HFF-Myc (cell line): ENCODE measurements around the gene NDUFS2.
A peak's percentile ranks its signal among the peaks of the same experiment; 100 is the strongest.

Source experiments
- DNase-seq: peaks from one replicate; pipeline ENCODE4 v3.0.0-alpha.2; 2011; ENCODE audit warnings: low read depth; ENCODE audit errors: extremely low read depth
- H3K4me3 ChIP-seq: replicated peaks from 2 replicates; pipeline ENCODE4 v1.5.1; 2011; ENCODE audit warnings: low read depth, mild to moderate bottlenecking, control low read depth, low read length
- TF ChIP-seq, protein P1 (sequence below): IDR thresholded peaks from 2 replicates; pipeline ENCODE4 v1.5.1; 2012; ENCODE audit warnings: mild to moderate bottlenecking, low read depth, low read length, control low read depth; ENCODE audit errors: missing control alignments

The NDUFS2 gene

DNA sequence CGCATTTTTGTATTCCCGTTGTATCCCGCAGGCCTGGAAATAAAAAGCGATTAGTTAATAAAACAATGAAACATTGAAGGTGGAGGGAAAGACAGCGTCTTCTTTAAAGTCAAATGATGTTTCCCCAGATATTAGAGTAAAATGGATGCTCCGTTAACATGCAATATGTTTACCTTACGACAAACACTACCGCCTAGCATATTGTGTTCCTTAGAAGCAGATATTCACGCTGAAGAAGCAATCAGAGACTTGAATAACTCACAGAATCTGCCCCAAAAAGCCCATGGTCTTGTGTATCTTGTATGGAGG lies 24.3 kb upstream of the NDUFS2 start:
- TF ChIP-seq, protein P1, sequence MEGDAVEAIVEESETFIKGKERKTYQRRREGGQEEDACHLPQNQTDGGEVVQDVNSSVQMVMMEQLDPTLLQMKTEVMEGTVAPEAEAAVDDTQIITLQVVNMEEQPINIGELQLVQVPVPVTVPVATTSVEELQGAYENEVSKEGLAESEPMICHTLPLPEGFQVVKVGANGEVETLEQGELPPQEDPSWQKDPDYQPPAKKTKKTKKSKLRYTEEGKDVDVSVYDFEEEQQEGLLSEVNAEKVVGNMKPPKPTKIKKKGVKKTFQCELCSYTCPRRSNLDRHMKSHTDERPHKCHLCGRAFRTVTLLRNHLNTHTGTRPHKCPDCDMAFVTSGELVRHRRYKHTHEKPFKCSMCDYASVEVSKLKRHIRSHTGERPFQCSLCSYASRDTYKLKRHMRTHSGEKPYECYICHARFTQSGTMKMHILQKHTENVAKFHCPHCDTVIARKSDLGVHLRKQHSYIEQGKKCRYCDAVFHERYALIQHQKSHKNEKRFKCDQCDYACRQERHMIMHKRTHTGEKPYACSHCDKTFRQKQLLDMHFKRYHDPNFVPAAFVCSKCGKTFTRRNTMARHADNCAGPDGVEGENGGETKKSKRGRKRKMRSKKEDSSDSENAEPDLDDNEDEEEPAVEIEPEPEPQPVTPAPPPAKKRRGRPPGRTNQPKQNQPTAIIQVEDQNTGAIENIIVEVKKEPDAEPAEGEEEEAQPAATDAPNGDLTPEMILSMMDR, result no peak
- no peak for DNase-seq
- peak overlapping the region; percentile 81 for H3K4me3 ChIP-seq

DNA sequence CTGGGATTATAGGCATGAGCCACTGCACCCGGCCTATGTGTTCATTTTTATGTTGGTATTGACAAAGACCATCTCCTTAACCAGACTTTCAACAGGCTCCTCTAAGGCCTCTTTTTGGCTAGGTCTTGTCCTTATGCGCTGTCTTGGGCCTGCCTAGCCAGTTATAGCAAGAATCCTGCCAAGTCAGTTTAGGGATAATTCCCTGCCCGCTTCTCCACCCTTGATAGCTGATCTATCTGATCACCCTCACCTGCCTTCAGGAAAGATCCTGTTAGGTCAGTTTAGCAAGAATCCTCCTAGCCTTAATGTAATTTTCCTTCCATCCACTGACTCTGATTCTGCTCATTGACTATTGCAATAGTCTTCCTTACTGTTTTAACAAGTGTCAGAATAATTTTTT lies 22.5 kb upstream of the NDUFS2 start:
- DNase-seq, result no peak
- H3K4me3 ChIP-seq, result no peak overlapping the region
- TF ChIP-seq, protein P1, result no peak

DNA sequence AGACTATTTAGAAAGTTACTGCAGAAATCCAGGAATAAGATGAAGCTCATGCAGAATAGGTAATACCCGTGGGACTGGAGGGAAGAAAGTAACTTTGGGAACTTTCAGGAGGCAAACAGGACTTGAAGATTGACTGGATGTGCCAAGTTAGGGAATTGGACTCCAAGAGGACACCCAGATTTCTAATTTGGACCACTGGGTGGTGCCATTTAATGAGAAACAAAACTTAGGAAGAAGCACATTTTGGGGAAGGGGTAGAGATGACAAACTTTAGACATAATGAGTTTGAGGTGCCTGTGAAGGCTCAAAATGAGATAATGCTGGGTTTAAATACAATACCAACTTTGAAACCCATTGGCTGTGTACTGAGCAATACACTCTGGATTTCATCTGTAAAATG lies 21.5 kb upstream of the NDUFS2 start:
- no peak overlapping the region for H3K4me3 ChIP-seq
- DNase-seq, result no peak
- TF ChIP-seq, protein P1, result peak; percentile 32

- TF ChIP-seq, protein P1, result no peak
- no peak for DNase-seq
- no peak overlapping the region for H3K4me3 ChIP-seq
Observed at GRCh38 chr1:161182214-161182613, 20.0 kb upstream of the NDUFS2 start.

DNA sequence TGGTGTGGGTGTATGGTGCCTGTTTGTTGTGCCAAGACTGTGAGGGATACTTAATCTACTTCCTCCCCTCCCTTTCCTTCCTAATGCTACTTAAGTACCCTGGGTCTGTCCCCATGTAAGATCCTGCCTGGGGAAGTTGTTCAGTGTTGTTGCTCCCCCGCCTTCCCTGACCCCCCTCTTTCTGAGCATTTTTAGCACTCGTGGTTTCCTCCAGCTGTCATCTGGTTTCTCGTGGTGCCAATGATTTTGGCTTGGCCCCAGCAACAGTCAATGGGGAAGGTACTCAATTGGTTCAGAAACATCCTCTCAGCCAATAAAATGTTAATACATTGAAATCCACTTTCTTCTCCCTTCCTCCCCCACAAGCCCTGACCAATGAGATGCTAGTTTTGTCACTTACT lies 16.9 kb upstream of the NDUFS2 start:
- DNase-seq, result peak; percentile 67
- TF ChIP-seq, protein P1, result no peak
- no peak overlapping the region for H3K4me3 ChIP-seq

DNA sequence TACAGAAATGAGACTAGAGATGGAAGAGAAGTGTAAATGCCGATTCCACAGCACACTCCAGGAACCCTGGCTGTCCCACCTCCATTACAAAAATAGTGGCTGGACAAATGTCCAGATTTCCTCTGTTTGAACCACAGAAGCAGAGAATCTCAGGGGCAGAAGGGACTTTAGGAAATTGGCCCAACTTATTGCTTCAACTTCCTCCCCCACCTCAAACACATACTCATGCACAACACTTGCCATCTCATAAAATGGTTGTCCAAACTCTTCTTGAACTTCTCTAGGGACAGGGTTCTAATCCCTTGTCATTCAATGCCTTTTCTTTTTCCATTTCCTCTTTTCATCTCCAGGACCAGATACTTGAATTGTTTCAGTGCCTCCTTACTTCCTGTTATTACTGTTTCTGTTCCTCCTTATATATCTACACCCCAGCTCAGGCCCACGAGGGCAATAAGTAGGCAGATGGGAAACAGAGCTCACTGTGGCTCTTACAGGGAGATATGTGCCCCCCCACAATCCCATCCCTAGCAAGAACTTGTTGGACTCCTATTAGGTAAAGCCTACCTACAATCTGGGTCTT lies 16.3 kb upstream of the NDUFS2 start:
- no peak for DNase-seq
- TF ChIP-seq, protein P1, result no peak
- no peak overlapping the region for H3K4me3 ChIP-seq

- TF ChIP-seq, protein P1, result no peak
- DNase-seq, result no peak
- no peak overlapping the region for H3K4me3 ChIP-seq
Observed at GRCh38 chr1:161187311-161187710, 14.9 kb upstream of the NDUFS2 start.
